Measurements from ENCODE around the gene RASSF4.

Gene RASSF4

DNA sequence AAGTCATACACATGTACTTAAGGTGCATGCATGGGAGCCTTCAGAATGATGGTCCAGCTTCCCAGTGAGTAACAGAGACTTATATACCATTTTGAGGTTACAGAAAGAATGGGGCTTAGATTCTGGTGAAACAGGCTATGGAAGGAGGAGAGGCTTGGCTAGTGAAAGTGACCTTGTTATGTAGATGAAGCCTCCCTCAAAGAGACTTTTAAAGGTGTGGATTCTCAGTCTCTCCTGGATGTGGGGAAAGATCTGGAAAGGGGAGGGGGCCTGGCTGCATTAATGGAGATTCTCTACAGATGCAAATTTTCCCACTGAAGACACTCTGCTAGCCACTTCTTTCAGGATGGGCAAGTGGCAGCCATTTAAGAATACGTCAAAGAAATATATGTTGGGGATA is 5.5 kb downstream of the RASSF4 start:
- no peak for DNase-seq

DNA sequence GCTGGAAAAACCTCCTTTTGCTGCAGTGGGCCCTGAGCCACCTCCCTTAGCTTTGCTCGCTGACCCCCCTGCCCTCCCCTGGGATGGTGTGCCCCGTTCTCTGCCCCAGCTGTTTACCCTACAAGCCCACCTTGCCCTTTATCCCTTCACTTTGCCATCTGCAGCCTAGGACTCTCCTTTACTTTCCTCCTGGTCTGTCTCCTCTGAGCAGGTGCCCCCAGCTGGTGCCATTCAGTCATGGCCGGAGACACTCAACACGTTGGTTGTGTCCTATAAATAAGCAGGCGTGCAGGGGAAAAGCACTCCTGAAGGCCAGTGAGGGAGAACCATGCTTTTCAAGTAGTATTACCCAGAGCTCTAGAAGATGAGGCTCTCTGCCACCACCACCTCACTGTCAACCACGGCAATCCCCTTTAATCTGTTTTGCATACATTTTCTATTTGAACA is 6.1 kb downstream of the RASSF4 start:
- no peak for DNase-seq

DNA sequence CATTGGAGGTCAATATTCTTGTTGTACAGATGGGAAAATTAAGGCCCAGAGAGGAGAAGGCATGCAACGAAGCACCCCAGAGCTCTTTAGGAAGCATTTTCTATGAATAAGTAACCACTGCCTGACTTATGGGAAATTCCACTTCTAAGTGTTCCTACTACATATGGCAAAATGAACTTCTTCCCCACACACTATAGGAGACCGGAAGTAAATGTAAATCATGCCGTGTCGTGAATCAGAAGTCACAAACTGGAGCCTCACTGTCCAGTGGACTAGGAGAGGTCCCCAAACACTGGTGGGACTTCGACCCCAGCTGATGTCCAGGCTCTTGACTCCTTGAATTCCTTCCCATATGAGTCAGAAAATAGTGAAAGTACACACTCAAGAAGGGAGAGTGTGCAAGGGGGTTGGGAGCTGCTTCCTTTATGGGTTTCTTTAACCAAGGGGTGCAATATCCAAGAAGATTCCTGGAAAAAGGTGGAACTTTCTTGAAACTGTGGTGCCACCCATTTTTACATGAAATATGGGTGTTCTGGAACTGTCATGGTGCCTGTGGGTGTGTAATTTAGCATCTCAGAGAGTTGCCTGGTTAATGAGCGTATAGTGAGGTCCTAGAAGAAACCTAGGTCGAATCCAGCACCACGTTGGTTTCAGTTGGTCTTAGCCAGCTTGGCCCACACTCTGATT is 6.7 kb downstream of the RASSF4 start:
- DNase-seq, result no peak

DNA sequence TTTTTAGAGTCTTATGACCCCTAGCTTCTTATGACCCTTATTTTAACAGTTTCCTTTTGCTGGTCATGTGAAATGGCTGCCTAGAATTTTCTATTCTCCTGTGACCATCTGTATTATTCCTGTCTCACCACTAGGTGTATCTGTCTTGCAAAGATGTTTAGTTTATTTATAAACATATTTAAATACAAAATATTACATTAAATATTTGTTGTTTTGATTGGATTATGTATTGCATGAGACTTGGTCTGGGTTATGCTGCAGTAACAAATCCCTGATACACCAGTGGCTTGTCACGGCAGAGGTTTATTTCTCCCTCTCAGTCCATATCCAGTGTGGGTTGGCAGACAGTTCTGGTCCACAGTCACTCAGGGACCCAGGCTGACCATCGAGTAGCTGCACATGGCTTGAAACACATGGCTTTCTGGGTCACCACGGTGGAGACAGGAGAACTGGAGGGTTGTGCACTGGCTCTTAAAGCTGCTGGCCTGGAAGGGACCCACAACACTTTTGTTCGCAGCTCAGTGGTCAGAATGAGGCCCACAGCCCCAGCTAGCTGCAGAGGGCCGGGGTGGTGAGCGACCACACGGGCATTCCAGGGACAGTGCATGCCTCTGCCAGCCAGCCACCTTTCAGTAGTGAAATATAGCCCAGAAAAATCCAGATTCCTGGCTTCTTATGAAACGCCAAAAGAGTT is 7.4 kb downstream of the RASSF4 start:
- DNase-seq, result no peak

DNA sequence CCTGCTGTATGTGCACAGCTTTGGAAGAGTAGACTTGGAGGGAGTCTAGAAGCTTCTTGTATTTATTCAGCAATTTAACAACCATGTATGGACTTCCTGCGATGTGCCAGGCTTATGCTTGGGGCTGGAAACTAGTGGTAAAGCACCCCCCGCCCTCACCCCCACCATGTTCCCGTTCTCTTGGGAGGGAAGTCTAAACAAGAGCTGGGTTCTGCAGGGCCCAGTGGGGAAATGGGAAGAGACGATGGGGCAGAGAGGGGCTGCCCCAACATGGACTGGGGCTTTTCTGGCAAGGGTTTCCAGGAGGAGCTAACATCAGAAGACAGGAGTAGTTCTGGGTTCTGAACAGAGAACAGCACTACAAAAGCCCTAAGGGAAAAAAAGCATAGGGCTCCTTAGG is 8.0 kb downstream of the RASSF4 start:
- peak; percentile 19 for DNase-seq

DNA sequence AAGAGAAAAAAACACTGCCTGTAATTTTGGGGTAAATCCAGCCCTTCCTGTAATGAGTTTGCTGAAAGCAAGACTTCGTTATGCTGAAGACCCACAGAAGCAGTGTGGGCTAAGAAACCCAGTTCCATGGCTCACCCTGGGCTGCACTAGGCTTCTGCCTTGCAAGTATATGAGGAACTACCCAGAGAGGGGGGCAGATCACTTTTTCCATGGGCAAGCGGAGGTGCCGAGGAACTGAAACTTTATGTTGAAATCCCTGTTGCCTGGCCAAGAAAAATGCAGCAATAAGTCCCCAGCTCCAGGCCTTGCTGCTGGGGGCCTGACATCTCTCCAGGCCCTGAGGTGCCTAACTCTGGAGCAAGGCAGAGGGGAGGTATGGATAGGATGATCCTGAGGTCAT is 8.5 kb downstream of the RASSF4 start:
- DNase-seq, result peak; percentile 57

DNA sequence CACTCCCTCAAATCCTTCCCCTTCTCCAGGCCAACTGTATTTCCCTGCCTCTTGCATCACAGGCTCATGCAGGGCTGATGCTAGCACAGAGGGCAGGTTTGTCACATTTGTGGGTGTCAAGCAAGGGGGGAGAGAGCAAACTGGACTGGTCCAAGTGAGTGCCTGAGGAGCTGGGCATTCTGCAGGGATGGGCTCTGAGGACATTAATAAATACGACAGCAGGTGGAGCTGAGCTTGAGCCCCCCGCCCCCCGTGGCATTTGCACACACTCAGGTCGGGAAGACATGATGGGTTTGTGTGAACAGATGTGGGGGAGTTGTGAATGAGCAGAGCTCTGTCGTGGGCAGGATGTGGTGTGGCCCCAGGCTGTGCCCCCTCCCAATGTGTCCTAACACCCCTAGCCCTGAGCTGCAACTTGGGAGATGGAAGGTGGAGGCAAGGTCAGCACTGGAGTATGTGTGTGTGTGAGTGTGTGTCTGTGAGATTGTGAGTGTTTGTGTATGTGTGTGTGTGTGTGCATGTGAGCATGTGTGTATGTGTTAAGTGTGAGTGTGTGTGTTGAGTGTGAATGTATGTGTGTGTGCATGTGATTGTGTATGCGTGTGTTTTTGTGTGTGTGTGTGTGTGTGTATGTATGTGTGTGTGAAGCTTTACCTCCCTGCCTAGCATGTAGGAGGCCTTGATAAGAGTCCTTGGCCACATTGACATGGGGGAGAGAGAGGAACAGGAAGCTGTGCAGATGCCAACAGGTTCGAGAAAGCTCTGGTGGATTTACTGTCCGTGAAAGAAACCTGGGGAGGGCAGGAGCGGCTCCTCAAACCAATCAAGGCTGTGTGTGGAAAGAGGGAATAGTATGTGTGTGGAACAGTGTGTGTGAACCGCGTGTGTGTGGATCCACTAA is 9.1 kb downstream of the RASSF4 start:
- peak; percentile 27 for DNase-seq

DNA sequence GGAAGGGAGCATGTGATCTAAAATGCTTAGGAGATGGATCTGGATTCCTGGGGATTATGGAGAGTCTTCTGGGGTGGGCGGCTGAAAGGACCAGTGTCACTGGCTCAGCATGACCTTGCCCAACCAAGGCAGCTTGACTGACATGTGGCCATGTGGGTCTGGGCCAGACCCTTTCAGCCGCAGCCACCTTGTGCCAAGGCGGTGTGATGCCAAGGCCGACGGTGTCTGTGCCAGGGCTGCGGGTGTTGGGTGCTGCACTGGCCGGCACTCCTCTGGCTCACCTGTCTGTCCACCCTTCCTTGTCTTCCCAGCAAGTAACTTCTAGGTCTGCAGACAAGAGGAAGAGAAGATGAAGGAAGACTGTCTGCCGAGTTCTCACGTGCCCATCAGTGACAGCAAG is 10.3 kb downstream of the RASSF4 start:
- no peak for DNase-seq

DNA sequence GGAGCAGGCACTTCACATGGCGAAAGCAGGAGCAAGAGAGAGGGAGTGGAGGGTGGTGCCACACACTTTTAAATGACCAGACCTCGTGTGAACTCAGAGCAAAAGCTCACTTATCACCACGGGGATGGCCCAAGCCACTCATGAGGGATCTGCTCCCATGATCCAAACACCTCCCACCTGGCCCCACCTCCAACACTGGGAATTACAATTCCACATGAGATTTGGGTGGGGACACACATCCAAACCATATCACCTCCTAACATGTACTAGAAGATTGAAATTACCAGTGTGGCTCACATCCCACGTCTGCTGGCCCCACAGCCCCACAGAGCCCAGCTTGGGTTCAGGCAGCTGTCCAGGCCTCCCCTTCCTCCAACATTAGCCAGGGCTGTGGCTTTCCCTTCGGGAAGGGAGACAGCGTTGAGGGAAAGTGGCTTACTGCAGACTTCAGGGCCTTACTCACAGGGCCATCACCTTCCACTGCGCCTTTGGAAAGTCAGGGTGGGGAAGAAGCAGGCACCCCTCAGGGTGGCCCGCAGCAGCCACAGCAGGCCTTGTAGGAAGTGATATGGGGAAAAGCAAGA is 11.3 kb downstream of the RASSF4 start:
- no peak for DNase-seq

DNA sequence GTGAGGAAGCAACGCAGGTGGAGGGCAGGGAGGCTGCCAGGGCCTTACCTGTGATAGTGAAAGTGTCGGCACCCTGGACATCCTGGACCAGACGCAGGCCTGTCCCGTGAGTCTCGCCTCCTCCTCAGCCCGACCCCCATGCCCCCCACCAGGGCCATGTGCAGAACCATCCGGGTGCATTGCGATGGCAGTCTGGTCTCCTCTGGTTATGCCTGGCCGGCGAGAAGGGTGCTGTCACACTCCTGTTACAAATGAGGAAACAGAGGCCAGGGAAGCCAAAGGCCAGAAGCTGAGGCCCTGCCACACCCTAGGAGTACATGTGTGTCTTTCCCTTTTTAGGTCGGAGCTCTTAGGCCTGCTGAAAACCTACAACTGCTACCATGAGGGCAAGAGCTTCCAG is 11.8 kb downstream of the RASSF4 start:
- no peak for DNase-seq

DNA sequence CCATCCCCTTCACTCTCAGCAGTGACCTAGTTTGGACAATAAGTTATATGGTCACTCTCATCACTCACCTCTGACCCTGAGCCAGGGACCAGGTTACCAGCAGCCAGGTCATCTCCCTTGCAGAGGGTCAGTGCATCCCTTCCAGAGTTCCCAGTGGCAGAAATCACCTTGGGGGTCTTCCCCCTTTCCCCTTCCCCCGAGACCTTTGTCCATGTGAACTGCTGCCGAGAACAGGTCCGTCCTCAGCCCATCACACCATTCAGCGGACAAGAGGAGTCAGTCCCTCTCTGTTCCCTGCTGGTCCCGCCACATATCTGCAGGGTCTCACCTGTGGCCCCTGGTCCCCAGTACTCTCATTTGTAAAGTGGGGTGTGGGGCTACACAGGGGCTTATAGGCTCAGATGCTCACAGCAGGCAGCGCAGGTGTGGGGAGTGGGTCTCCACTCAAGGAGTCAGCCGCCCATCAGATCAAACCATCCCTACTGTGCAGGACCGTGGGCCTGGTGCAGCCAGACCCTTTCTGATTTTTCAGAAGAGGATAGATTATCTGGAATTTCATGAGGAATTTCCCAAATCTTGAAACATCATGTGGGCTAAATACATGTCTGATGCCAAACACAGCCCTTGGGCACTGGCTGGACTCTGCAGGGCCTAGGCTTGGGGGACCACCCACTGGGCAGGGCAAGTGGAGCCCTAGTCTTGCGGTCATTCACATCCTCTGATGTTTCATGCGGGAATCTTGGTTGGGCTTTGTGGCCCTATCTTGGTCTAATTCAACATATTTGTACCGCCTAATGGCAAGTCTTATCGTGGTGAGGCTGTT is 12.5 kb downstream of the RASSF4 start:
- no peak for DNase-seq

DNA sequence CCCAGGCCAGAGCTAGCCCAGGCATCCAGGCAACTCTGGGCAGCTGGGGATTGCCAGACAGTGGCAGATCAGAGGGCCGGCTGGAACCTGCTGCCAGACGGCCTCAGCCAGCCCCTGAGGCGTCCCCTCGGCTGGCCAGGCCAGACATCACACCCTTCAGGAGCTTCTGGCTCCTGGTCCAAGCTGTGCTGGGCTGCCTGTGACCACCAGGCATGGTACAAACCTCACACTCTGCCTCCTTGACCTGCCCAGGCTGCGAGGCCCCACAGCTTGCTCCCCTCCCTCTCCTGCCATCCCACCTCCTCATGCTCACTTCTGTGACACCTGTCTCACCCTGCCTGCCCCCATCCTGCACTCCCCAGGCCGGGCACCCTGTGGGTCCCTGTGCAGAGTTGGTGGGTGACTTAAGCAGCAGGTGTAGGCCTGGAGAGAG is 13.3 kb downstream of the RASSF4 start:
- DNase-seq, result no peak

DNA sequence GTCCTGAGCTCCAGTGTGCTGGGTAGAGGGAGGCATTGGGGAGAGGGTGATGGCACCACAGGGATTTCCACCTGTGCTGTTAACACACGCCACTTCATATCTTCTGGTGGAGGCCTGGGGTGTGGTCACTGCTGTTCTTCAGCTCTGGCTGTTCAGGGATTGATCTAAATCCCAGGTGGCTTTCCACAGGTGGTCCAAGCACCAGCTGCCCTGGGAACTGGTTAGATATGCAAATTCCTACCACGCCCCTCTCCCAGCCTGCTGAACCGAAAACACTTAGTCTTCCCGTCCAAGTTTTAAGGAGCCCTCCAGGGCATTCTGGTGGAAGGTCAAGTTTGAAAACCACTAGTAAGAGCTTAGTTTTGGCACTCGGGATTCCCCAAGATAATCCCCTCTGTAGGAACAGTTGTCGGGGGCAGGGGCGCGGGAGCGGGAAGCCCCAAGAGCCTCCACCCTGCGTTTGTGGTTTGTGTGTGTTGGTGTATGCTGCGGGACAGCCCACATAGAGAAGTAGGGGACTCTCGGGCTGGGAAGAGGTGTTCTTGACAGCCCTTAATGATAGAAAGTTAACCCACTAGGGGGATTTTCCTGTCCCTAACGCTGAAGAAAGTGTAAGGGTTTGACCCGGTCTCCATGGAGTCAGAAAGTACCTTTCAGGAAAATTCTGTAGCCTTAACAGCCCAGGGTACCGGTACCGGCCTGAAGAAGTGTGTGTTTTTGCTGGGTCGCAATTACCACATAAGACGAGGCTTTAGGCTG is 13.9 kb downstream of the RASSF4 start:
- DNase-seq, result no peak

DNA sequence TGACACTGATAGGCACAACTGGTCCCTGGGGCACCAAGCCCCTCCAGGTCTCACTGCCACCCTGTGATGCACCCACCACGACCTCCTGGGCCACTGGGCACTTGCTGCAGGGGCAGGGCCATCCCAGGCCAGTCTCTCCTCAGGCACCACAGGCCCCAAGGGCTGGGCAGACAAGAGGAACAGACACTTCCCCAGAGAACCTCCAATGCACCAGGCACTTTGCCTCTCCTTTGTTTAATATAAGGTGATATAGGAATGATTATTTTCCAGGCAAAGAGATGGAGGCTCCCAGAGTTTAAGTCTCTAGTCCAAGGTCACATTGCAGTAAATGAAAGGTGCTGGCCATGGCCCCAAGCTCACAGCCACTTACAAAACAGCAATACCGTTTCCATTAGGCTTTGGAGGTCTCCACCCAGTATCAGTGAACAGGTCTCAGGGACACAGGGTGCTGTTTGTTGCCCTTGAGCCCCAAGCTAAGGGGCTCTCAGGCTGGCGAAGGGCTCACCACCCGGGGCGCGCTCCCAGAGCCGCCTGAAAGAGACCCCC is 14.6 kb downstream of the RASSF4 start:
- DNase-seq, result no peak

DNA sequence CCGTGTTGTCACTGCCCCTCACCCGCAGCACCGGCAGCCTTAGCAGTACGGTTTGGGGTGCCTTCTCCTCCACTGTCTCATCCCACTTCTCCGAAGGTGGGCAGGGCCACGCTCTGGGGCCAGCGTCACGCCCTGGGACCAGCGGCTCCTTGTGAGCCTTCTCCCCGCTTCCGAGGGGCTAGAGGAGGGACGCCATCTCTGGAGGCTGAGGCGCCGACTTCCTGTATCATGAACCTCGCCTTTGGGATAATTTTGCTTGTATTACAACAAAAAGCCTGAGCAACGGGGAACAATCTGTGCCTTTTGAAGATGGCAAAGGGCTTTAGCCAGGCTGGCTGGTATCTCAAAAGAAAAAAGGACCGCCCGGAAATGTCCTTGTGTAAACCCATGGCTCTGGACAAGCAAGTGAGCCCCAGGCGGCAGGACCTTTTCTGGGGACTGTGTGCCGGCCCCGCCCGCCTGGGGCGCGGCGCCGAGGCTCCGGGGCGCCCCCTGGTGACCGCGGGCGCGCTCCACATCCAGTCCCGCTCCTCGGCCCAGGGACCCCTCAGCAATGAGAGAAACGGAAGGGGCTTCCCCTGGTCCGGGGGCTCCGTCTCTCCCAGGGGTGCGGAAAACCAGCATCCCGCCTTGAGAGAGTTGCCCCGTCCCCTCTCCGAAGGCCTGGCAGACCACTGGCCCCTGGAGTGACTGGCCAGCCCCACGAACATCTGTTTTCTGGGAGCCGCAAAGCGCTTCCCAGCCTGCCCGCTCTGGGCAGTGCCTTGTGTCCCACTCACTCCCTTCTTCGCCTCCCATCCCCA is 15.2 kb downstream of the RASSF4 start:
- DNase-seq, result peak; percentile 79

DNA sequence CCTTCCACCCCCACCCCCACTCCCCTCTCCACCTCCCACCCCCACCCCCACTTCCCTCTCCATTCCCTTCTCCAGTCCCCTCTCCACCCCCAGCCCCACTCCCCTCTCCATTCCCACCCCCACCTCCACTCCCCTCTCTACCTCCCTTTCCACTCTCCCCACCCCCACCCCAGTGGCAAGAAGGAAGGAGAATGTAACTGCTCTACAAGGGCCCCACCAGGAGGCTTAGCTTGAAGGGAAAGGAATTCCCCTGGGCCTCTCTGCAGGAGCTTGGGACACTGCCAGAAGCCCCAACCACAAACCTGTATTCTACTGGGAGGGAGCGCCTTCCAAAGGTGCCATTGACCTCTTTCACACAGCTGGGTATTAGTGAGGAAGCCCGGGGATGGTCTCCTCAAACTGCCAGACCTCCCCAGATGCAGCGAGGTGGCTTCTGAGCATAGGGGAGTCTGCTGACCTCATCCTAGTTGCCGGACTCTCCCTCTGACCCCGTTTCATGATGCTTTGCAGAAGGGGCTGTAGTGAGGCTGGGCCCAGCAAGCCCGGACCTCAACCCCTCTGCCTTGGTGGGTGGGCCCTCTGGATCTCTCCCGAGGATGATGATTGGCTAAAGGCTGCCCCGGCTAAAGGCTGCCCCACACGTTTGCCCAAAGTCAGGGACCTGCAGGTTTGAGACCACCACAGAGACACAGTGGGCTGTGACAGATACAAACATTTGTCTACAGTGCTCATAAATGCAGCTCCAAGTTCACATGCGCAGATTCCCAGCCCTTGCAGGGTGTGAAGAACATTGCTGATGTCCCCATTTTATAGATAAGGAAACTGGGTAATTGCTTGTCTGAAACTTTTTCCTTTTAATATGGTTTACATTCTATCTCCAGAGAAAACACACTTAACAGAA is 16.1 kb downstream of the RASSF4 start:
- no peak for DNase-seq

DNA sequence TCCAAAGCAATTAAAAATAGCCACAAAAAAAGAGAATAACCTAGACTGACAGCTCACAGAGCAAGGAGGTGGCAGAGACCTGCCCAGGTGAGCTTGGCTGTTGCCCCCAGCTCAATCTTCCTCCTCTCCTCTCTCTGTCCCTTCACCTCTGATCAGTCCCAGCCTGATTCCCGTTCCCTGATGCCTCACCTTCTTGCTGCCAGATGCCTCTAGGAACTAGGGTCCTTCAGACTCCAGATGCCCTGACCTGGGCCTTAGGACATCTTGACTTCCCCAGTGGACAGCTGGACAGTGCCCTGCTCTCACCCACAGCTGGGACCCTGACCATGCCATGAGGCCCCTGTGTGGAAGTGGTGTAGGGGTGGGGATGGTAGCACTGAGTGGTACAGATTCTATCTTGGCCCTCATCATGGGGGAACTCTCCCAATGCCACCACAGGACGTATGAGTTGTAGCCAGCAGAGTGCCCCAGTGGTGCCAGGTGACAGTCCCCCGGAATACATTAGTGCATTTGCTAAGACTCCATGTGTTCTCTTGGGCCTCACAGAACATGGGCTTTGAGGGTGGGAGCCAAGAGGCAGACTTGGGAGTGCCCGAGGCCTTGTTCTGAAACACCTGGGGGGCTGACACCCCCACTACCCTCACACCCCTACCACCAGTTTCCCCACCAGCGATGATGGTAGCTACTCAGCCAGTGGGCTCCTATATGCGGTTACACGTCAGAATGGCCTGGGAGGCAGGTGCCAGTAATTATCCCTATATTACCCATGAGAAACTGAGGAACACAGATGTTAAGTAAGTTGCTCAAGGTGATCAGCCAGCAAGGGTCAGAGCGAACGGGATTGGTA is 17.0 kb downstream of the RASSF4 start:
- DNase-seq, result no peak
